SK-N-SH (cell line): ENCODE measurements around the gene DPP4.

Experiments used
- CTCF ChIP-seq: fragments of 200-600 bp; sonication (generic); IDR thresholded peaks from 2 replicates; pipeline ENCODE4 v1.6.1; 2017; ENCODE audit warnings: antibody characterized with exemption, mild to moderate bottlenecking, moderate library complexity
- NRF1 ChIP-seq: IDR thresholded peaks from 2 replicates; pipeline ENCODE4 v1.6.1; 2012; ENCODE audit warnings: low read depth, mild to moderate bottlenecking, low read length
- POLR2AphosphoS5 ChIP-seq: IDR thresholded peaks from 2 replicates; pipeline ENCODE4 v1.6.1; 2012; ENCODE audit warnings: low read depth, low read length
- RFX5 ChIP-seq: IDR thresholded peaks from 2 replicates; pipeline ENCODE4 v1.6.1; 2012; ENCODE audit warnings: mild to moderate bottlenecking, improper control_type of control experiment, low read length

DNA sequence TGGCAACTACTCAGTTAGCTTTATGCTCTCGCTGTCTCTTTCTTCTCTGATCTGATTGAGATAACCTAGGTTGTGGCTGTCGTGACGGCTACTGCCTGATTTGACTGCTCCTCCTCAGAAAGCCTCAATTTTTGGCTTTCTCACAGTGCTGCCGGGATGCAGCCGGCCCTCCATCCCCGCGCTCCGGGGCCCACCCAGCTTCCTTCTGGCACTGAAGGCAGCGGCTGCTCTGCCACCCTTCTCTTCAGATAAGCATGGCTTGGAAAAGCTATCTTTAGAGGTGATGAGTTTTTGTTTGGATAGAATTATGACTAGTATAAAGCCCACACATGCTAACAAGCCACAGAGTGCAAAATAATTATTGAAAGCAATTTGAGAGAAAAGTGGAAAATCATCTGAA is 102.5 kb downstream of the DPP4 start:
- TF ChIP-seq CTCF, result no peak
- no peak for TF ChIP-seq POLR2AphosphoS5
- TF ChIP-seq RFX5, result no peak
- no peak for TF ChIP-seq NRF1
